ENCODE measurements around the gene PROB1. TPM values are rescaled to one million over a fixed set of nuclear protein-coding genes. Genes with fewer than 3 reads are reported as not detected.
"Not testable (repeated sequence)": the region's sequence is repeated elsewhere in the genome, so short reads cannot be mapped to it uniquely, and the experiment has no call there.

Gene PROB1
- total RNA-seq, 1 experiment from 2014 or later, result 0.78 TPM

GRCh38 chr5:139395844-139396640 is 1.1 kb upstream of the PROB1 start:
- in situ Hi-C loops (cut with HindIII; ENCODE audit: low sequenced_read_pairs), result no loop called here
- DNase-seq (ENCODE audit: low spot score), result no peak

- in situ Hi-C loops (cut with HindIII; ENCODE audit: low sequenced_read_pairs), result no loop called here
- DNase-seq (ENCODE audit: low spot score), result no peak
Measured at GRCh38 chr5:139394123-139394653, 716 bp downstream of the PROB1 start.

- DNase-seq (ENCODE audit: low spot score), result no peak
- in situ Hi-C loops (cut with HindIII; ENCODE audit: low sequenced_read_pairs), result no loop called here
Measured at GRCh38 chr5:139393497-139394122, 1.3 kb downstream of the PROB1 start.

- in situ Hi-C loops (cut with HindIII; ENCODE audit: low sequenced_read_pairs), result no loop called here
- DNase-seq (ENCODE audit: low spot score), result no peak
Measured at GRCh38 chr5:139392678-139393496, 2.0 kb downstream of the PROB1 start.

GRCh38 chr5:139392324-139392677 is 2.6 kb downstream of the PROB1 start:
- no peak for DNase-seq (ENCODE audit: low spot score)
- in situ Hi-C loops (cut with HindIII; ENCODE audit: low sequenced_read_pairs), result no loop called here

GRCh38 chr5:139391570-139392323 is 3.2 kb downstream of the PROB1 start:
- no peak for DNase-seq (ENCODE audit: low spot score)
- in situ Hi-C loops (cut with HindIII; ENCODE audit: low sequenced_read_pairs), result no loop called here

DNA sequence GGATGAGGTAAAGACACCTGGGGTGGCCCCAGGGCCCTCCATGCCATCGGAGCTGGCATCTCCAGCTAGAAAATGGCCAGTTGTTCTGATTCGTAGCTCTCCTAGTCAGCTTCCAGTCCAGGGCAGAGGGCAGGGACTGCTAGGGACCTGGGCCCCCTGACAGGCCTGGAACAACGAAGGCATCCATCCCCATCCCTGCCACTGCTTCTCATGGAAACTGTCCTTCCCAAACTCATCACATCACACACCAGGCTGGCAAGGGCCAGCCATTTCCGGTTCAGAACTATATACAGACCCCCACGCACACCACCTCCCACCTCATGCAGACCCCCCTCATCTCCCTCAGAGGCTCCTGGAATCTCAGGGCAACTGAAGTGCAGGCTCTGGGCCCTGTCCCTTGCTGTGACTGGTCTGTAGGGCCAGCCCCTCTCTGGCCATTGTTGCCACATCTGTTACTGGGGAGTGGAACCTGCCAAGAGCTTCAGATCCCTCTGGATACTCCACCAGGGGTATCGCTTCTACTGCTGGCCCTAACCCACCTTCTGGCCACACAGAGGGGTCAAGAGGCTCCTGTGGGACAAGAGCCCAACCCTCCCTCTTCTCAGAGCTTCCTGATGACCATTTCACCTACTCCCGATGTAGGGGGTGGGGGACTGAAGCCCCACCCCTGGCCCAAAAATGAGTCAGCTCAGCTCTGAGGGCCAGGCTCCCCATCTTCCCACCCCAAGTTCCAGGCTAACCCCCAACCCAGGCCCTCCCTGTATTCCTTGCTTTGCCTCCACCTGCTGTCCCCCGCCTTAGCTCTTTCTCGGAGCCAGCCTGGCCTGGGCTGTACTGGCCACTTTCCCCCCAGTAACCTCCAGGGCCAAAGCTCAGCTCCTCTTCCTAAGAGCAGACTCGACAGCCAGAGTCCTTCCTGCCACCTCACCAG is 4.0 kb downstream of the PROB1 start:
- in situ Hi-C loops (cut with HindIII; ENCODE audit: low sequenced_read_pairs), result no loop called here
- DNase-seq (ENCODE audit: low spot score), result no peak

- in situ Hi-C loops (cut with HindIII; ENCODE audit: low sequenced_read_pairs), result no loop called here
- DNase-seq (ENCODE audit: low spot score), result no peak
Measured at GRCh38 chr5:139389701-139390638, 4.9 kb downstream of the PROB1 start, which contains the start of gene MZB1. Gene MZB1 (minus strand): TSS chr5:139389913. CDS start chr5:139389856, 57 bp downstream.

GRCh38 chr5:139388198-139388821 is 6.6 kb downstream of the PROB1 start:
- DNase-seq (ENCODE audit: low spot score), result no peak
- in situ Hi-C loops (cut with HindIII; ENCODE audit: low sequenced_read_pairs), result no loop called here

- in situ Hi-C loops (cut with HindIII; ENCODE audit: low sequenced_read_pairs), result no loop called here
- no peak for DNase-seq (ENCODE audit: low spot score)
Measured at GRCh38 chr5:139387611-139388197, 7.2 kb downstream of the PROB1 start.

DNA sequence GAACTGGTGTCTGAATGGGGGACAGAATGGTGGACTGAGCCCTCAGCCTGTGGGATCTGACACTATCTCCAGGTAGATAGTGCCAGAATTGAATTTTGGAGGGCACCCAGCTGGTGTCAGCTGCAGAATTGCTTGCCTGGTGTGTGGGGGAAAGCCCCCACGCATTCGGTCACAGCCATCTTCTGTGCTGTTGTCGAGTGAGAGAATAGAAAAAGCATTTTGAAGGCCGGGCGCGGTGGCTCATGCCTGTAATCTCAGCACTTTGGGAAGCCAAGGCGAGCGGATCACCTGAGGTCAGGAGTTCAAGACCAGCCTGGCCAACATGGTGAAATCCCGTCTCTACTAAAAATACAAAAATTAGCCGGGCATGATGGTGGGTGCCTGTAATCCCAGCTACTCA is 7.9 kb downstream of the PROB1 start:
- DNase-seq (ENCODE audit: low spot score); in situ Hi-C loops (cut with HindIII; ENCODE audit: low sequenced_read_pairs): not testable (repeated sequence)

DNA sequence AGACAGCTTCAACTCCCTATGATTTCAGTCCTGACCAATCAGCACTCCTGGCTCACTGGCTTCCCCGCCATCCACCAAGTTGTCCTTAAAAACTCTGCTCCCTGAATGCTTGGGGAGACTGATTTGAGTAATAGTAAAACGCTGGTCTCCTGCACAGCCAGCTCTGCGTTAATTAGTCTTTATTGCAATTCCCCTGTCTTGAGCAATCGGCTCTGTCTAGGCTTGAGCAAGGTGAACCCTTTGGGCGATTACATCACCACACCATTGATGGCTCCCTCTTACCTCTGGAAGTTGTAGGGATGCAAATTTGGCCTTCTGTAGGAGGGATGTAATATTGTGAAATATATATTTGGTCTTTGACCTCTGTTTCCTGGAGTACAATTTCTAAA is 8.9 kb downstream of the PROB1 start:
- no peak for DNase-seq (ENCODE audit: low spot score)

DNA sequence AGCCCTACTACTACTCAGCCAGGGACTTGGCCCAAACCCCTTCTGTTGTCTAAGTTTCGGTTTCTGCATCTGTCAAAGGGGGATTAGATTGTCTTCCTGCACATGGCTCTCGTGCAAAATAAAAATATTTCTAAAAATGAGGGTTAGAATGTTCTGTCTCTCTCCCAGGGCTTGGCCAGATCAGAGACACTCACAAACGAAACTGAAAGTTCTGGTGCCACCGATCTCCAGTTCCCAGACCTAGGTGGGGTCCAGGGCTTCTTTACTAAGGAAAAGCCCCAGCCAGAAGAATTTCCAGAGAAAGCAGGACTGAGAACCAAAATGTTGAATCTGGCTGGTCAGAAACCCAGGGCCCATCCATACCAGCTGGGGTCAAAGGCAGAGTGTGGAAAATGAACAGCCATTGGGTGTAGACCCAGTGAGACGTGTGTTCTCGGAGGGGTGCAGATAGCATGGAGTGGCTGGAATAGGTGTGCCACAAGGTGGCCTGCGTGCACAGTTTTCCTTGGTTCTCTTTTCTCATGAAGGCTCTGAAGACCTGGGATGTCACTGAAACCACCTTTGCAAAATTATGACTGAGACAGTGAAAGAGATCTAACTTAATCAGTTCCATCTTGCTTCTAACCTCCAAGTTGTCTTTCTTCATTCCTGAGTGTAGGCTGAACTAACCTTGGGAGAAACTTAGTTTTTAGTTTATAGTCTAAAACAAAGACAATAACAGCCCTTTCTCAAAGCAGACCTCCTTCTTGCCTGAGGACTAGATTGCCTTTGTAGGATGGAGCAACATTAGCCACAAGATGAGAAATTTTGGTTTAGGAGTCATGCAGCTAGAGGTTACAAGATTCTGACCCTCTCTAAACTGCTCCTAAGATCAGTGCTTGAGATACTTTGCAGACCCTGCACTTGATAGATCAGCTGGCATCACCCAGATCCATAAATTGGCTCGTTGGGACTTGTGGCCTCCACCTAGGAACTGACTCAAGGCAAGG is 9.5 kb downstream of the PROB1 start:
- in situ Hi-C loops (cut with HindIII; ENCODE audit: low sequenced_read_pairs), result no loop called here
- DNase-seq (ENCODE audit: low spot score), result peak; percentile 24

More for the DNA sequence above, 8.9 kb downstream of the PROB1 start:
- in situ Hi-C loops (cut with HindIII; ENCODE audit: low sequenced_read_pairs), result no loop called here

- no peak for DNase-seq (ENCODE audit: low spot score)
- in situ Hi-C loops (cut with HindIII; ENCODE audit: low sequenced_read_pairs), result no loop called here
Measured at GRCh38 chr5:139384591-139385051, 10.3 kb downstream of the PROB1 start.

DNA sequence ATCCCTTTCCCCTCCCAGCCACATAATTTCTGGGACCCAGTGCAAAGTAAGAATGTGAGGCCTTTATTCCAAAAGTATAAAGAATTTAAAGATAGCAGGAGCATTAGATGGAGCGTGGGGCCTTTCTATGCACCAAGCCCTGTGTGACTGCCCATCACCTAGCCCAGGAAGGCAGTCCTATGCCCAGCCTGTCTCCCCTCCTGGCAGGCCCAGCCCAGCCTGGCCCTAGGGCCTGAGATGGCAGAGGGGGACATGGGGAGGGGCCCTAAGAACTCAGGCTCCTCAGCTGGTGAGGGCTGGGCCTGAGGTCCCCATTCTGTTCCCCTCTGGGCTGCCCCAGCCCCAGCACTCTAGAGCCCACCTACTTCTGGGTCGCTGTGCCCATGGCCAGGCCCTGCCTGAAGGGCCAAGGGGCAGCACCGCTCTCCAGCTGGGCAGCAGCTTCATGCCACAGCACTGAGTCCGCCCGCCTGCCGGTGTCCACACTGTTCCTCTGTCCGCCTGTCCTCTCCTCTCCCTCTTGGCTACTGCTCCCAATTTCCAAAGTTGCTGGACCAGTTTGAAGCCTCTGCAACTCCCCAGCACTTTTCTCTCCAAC is 10.8 kb downstream of the PROB1 start:
- in situ Hi-C loops (cut with HindIII; ENCODE audit: low sequenced_read_pairs), result no loop called here
- DNase-seq (ENCODE audit: low spot score), result no peak
